WTC11 (cell line): ENCODE data around the gene WLS.

Experiments used
- CREB1 ChIP-seq: sonication (generic); formaldehyde crosslinking; IDR thresholded peaks from 2 replicates; pipeline ENCODE4 v1.8.0; 2023; ENCODE audit warnings: mild to moderate bottlenecking, missing genetic modification reagents
- CTCF ChIP-seq: fragments of 200-600 bp; IDR thresholded peaks from 2 replicates; pipeline ENCODE4 v1.8.0; 2022; ENCODE audit warnings: antibody characterized with exemption
- ESRRA ChIP-seq: sonication (generic); formaldehyde crosslinking; IDR thresholded peaks from 2 replicates; pipeline ENCODE4 v1.8.1; 2022; ENCODE audit warnings: mild to moderate bottlenecking, missing genetic modification reagents, borderline replicate concordance
- HMGXB4 ChIP-seq: sonication (generic); formaldehyde crosslinking; IDR thresholded peaks from 2 replicates; pipeline ENCODE4 v1.8.1; 2023; ENCODE audit warnings: mild to moderate bottlenecking, moderate library complexity, missing genetic modification reagents
- IRF1 ChIP-seq: sonication (generic); formaldehyde crosslinking; IDR thresholded peaks from 2 replicates; pipeline ENCODE4 v1.8.0; 2023; ENCODE audit warnings: missing genetic modification reagents
- MXD4 ChIP-seq: fragments of 250-450 bp; sonication (Bioruptor Pico); IDR thresholded peaks from 2 replicates; pipeline ENCODE4 v1.8.0; 2021; ENCODE audit warnings: mild to moderate bottlenecking, moderate library complexity, borderline replicate concordance
- NFYB ChIP-seq: sonication (generic); formaldehyde crosslinking; conservative IDR thresholded peaks from 2 replicates; pipeline ENCODE4 v1.8.0; 2022; ENCODE audit warnings: low read depth, missing genetic modification reagents
- PREB ChIP-seq: sonication (generic); formaldehyde crosslinking; IDR thresholded peaks from 2 replicates; pipeline ENCODE4 v1.8.1; 2022; ENCODE audit warnings: mild to moderate bottlenecking, missing genetic modification reagents, moderate library complexity, borderline replicate concordance
- RELA ChIP-seq: sonication (generic); formaldehyde crosslinking; IDR thresholded peaks from 2 replicates; pipeline ENCODE4 v1.8.1; 2022; ENCODE audit warnings: missing genetic modification reagents, mild to moderate bottlenecking, borderline replicate concordance
- SP1 ChIP-seq: sonication (generic); formaldehyde crosslinking; conservative IDR thresholded peaks from 2 replicates; pipeline ENCODE4 v1.8.1; 2022; ENCODE audit warnings: missing genetic modification reagents
- STAT6 ChIP-seq: sonication (generic); formaldehyde crosslinking; conservative IDR thresholded peaks from 2 replicates; pipeline ENCODE4 v1.8.1; 2023; ENCODE audit warnings: mild to moderate bottlenecking, low read depth, missing genetic modification reagents, moderate library complexity
- USF2 ChIP-seq: sonication (generic); formaldehyde crosslinking; IDR thresholded peaks from 2 replicates; pipeline ENCODE4 v1.8.1; 2023; ENCODE audit warnings: mild to moderate bottlenecking, missing genetic modification reagents, moderate library complexity
- ZNF396 ChIP-seq: fragments of 250-450 bp; sonication (Bioruptor Pico); IDR thresholded peaks from 2 replicates; pipeline ENCODE4 v1.8.0; 2021; ENCODE audit warnings: mild to moderate bottlenecking, moderate library complexity, borderline replicate concordance

GRCh38 chr1:68093737-68094136 lies 138.6 kb downstream of the WLS start:
- TF ChIP-seq MXD4 (CRISPR knock-in tag) = no peak
- TF ChIP-seq IRF1 (CRISPR knock-in tag) = no peak
- no peak for TF ChIP-seq STAT6 (CRISPR knock-in tag)
- TF ChIP-seq HMGXB4 = no peak
- no peak for TF ChIP-seq CREB1 (CRISPR knock-in tag)
- TF ChIP-seq RELA (CRISPR knock-in tag) = no peak
- no peak for TF ChIP-seq PREB
- TF ChIP-seq CTCF = no peak
- TF ChIP-seq NFYB = no peak
- TF ChIP-seq USF2 = no peak
- no peak for TF ChIP-seq ZNF396 (CRISPR knock-in tag)
- no peak for TF ChIP-seq SP1 (CRISPR knock-in tag)
- TF ChIP-seq ESRRA = no peak
